DMS153 (cell line): ENCODE measurements around the gene SLC25A5.

Experiments used
- DNase-seq: peaks from one replicate; lab custom pipeline; 2025; lab: John Stamatoyannopoulos, UW

Gene SLC25A5

DNA sequence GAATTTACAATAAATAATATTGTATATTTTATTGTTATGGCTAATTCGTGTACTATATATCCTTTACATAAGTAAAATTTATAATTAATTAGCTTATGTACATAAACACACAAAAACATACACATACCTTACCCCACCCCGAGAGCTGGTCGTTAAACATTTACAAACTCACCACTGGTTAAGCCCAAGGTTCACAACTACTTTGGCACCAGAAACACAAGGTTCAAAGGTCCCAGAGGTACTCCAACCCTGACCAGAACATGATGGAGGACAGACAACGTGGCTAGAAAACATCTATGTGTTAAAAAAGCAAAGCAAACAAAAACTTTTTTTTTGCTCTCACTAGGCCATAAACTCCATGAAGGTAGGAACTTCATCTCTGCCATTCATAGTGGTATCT lies 37.7 kb downstream of the SLC25A5 start:
- no peak for DNase-seq

DNA sequence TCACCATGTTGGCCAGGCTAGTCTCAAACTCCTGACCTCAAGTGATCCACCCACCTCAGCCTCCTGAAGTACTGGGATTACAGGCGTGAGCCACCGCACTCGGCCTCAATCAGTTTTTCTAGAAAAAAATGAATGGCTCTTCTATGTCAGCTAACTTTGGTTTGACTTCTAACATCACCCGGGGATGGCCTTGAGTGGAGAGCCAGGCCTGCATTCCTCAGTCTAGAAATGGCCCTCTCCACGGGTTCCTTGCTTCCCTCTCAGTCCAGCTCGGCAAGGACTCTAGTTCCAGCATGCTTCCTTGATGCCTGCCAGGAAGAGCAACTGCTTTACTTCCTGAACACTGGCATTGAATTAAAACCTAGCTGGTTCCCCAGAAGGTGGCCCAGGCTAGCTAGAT lies 39.0 kb downstream of the SLC25A5 start:
- no peak for DNase-seq

DNA sequence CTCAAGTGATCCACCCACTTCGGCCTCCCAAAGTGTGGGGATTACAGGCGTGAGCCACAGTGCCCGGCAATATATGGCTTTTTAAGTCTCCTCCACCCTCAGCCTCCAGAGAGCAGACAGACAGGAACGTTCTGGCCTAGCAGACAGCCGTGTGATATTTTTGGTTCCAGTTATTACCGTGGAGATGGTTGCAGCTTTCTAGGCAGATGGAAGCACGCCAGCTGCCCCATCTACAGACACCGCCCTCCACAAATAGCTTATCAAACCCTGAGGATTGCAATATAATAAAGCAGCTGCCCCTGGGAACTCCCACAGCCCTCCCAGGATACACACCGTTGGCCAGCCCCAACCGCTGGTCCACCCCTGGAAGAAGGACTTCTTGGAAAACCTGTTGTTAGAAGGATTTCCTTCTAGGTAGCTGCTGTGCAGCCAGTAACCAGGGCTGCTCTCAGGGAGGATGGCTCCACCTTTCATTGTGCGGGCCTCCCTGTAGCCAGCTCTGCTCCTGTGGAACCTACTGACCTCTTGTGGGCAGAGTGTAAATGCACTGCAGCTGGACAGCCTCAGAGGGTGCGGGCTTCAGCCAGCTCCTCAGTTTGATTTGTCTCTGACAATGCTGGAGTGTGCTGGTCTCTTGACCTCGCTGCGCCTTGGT lies 44.0 kb downstream of the SLC25A5 start:
- DNase-seq = peak; percentile 73

- peak; percentile 11 for DNase-seq
Measured at GRCh38 chrX:119516157-119516702, 48.0 kb downstream of the SLC25A5 start.

GRCh38 chrX:119518371-119518770 lies 50.1 kb downstream of the SLC25A5 start:
- no peak for DNase-seq
